ENCODE results near the gene NUDCD3.

The NUDCD3 gene

GRCh38 chr7:44384586-44385433 lies 105.6 kb downstream of the NUDCD3 start:
- TF ChIP-seq, protein P1, sequence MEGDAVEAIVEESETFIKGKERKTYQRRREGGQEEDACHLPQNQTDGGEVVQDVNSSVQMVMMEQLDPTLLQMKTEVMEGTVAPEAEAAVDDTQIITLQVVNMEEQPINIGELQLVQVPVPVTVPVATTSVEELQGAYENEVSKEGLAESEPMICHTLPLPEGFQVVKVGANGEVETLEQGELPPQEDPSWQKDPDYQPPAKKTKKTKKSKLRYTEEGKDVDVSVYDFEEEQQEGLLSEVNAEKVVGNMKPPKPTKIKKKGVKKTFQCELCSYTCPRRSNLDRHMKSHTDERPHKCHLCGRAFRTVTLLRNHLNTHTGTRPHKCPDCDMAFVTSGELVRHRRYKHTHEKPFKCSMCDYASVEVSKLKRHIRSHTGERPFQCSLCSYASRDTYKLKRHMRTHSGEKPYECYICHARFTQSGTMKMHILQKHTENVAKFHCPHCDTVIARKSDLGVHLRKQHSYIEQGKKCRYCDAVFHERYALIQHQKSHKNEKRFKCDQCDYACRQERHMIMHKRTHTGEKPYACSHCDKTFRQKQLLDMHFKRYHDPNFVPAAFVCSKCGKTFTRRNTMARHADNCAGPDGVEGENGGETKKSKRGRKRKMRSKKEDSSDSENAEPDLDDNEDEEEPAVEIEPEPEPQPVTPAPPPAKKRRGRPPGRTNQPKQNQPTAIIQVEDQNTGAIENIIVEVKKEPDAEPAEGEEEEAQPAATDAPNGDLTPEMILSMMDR (IDR thresholded peaks at IDR 0.05): no peak
- no peak overlapping the region for H3K27ac ChIP-seq

GRCh38 chr7:44383566-44383965 lies 106.9 kb downstream of the NUDCD3 start:
- no peak overlapping the region for H3K27ac ChIP-seq
- TF ChIP-seq, protein P1 (IDR thresholded peaks at IDR 0.05): no peak
- TF ChIP-seq ZFX (IDR thresholded peaks at IDR 0.05; ENCODE audit: borderline replicate concordance): no peak

- H3K27ac ChIP-seq: no peak overlapping the region
- TF ChIP-seq ZFX (IDR thresholded peaks at IDR 0.05; ENCODE audit: borderline replicate concordance): no peak
- TF ChIP-seq, protein P1 (IDR thresholded peaks at IDR 0.05): no peak
These were observed 107.8 kb downstream of the NUDCD3 start for GRCh38 chr7:44382459-44383265.

GRCh38 chr7:44381494-44382220 lies 108.8 kb downstream of the NUDCD3 start:
- TF ChIP-seq ZFX (IDR thresholded peaks at IDR 0.05; ENCODE audit: borderline replicate concordance): no peak

GRCh38 chr7:44380831-44381493 lies 109.5 kb downstream of the NUDCD3 start:
- no peak for TF ChIP-seq ZFX (IDR thresholded peaks at IDR 0.05; ENCODE audit: borderline replicate concordance)
- TF ChIP-seq, protein P1 (IDR thresholded peaks at IDR 0.05): no peak
- no peak overlapping the region for H3K27ac ChIP-seq

More at GRCh38 chr7:44381494-44382220, 108.8 kb downstream of the NUDCD3 start:
- no peak overlapping the region for H3K27ac ChIP-seq

DNA sequence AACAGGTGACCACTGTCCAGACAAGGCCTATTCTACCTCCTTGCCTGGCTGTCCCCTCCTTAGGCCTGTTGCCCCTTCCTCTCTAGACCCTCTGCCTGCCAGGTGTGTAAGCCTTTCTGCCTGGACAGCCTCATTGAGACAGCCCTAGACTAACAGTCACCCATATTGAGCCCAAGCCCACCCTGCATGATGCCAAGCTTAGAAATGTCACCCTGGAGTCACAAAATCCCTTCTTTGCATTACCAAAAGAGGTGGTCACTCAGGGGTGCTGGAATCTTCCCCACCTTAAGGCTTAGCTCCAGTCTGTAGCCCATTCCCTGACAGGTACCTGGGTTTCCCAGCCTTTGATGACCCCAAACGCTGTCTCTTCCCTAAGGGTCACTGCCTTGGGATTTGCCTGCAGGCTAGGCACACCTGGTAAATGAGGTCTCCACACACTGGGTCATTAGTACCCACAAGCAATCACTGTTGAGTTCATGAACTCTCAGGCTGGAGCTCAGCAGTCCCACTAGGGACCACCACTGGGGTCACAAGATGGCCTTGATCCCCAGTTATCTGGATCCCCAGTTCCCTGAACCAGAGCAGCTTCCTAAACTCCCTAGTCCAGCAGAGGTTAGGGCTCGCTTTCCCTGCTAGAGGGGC lies 110.1 kb downstream of the NUDCD3 start:
- TF ChIP-seq, protein P1 (IDR thresholded peaks at IDR 0.05): no peak
- no peak for TF ChIP-seq ZFX (IDR thresholded peaks at IDR 0.05; ENCODE audit: borderline replicate concordance)
- no peak overlapping the region for H3K27ac ChIP-seq
